Measurements from ENCODE around the gene B3GALT5. TPM values are rescaled to one million over a fixed set of nuclear protein-coding genes. Genes with fewer than 3 reads are reported as not detected.

B3GALT5 gene
- total and polyA plus RNA-seq, 2 of the 4 experiments (the other 2 are of a cell fraction) = 0.05 to 0.18 TPM

GRCh38 chr21:39581414-39581813 lies 31.3 kb upstream of the B3GALT5 start:
- Histone ChIP-seq H2BK15ac (ENCODE audit: low read depth, low read length) (no peak overlapping the region), H2AK5ac (ENCODE audit: low read depth, low read length) (no peak overlapping the region), H3K36me3 (ENCODE audit: control insufficient read depth, insufficient read depth, low read length) (no peaks in the 10 kb centered on the region), H3K14ac (replicated peaks; ENCODE audit: low read depth, low read length) (no peak overlapping the region), H3K18ac (ENCODE audit: low read depth, low read length) (no peak overlapping the region), H3K79me1 (ENCODE audit: low read depth in 1 of 2, low read length in 2 of 2) (no peaks in the 10 kb centered on the region), H3K4me3 (ENCODE audit: insufficient read depth, low read depth, low read length) (no peak overlapping the region), H3K4me2 (ENCODE audit: low read depth, low read length) (no peak overlapping the region), H2AK9ac (replicated peaks; ENCODE audit: low read depth, low read length, poor library complexity) (no peak overlapping the region), H3K9me1 (ENCODE audit: insufficient read depth, low read length) (no peaks in the 10 kb centered on the region), H2BK120ac (ENCODE audit: low read depth, low read length) (no peak overlapping the region), H2BK5ac (ENCODE audit: low read depth, low read length, poor library complexity, severe bottlenecking) (no peak overlapping the region), H4K5ac (ENCODE audit: low read depth, low read length) (no peak overlapping the region), H3K56ac (ENCODE audit: extremely low read depth, insufficient read depth, low read length) (no peak overlapping the region), H3K27ac (ENCODE audit: insufficient read depth, low read length) (no peak overlapping the region), H3K23ac (ENCODE audit: low read depth, low read length) (no peak overlapping the region), H3K4me1 (ENCODE audit: control insufficient read depth, insufficient read depth, low read length) (no peaks in the 10 kb centered on the region), H3K9ac (ENCODE audit: low read depth, low read length) (no peak overlapping the region), H3K4ac (ENCODE audit: low read depth, low read length) (no peak overlapping the region), H3K9me3 (ENCODE audit: control insufficient read depth, insufficient read depth, low read length) (no peaks in the 10 kb centered on the region), H4K91ac (ENCODE audit: insufficient read depth, low read depth, low read length) (no peak overlapping the region), H3K27me3 (ENCODE audit: control insufficient read depth, insufficient read depth, low read length) (no peaks in the 10 kb centered on the region), H2BK20ac (ENCODE audit: low read depth, low read length) (no peak overlapping the region), H4K20me1 (ENCODE audit: insufficient read depth, low read length) (no peaks in the 10 kb centered on the region), H2AFZ (replicated peaks; ENCODE audit: low read length, poor library complexity) (no peak overlapping the region), H4K8ac (ENCODE audit: low read depth in 2 of 2, low read length in 2 of 2) (no peak overlapping the region)
- POLR2A ChIA-PET (ENCODE audit: unreplicated experiment) = no interaction called here
- BruUV-seq (replicated peaks) = no TSS peak
- dilution Hi-C loops (cut with HindIII; ENCODE audit: low sequenced_read_pairs, unreplicated experiment) (no loop called here), intact Hi-C loops (cut with micrococcal nuclease) (no loop called here), in situ Hi-C loops (cut with MboI; ENCODE audit: low sequenced_read_pairs) (no loop called here)
- DNase-seq (no peak), ATAC-seq (ENCODE audit: low read depth) (no peak)
- no CpG with 5 or more reads among the region's 3 CpGs for WGBS, 2 experiments (ENCODE audit: extremely low coverage in 2 of 2, insufficient read length in 1 of 2)
- CTCF ChIA-PET = interaction anchor here (0.6 kb wide), 1 partner anchor 18 kb away, joined by 3 read pairs; no protein-coding TSS in a partner anchor
- TF ChIP-seq USF2 (IDR thresholded peaks at IDR 0.05; ENCODE audit: low read depth, low read length) = no peak
- TF ChIP-seq RCOR1 (IDR thresholded peaks at IDR 0.05; ENCODE audit: insufficient replicate concordance, low read length) = no peak
- TF ChIP-seq CEBPB (IDR thresholded peaks at IDR 0.05; ENCODE audit: low read depth, low read length) = no peak
- TF ChIP-seq SMC3 (IDR thresholded peaks at IDR 0.05; ENCODE audit: low read depth, low read length) = no peak
- TF ChIP-seq MXI1 (IDR thresholded peaks at IDR 0.05; ENCODE audit: borderline replicate concordance, low read depth, low read length) = no peak
- TF ChIP-seq ELK1 (IDR thresholded peaks at IDR 0.05; ENCODE audit: borderline replicate concordance, low read depth, low read length) = no peak
- no peak for TF ChIP-seq CHD1 (IDR thresholded peaks at IDR 0.05; ENCODE audit: low read depth, low read length)
- TF ChIP-seq RAD21 (IDR thresholded peaks at IDR 0.05; ENCODE audit: low read length) = no peak
- no peak for TF ChIP-seq POLR2A (IDR thresholded peaks at IDR 0.05; ENCODE audit: low read depth, low read length)
- no peak for TF ChIP-seq NFE2L2 (IDR thresholded peaks at IDR 0.05; ENCODE audit: low read depth, low read length)
- no peak for TF ChIP-seq MAFK (IDR thresholded peaks at IDR 0.05; ENCODE audit: low read depth, low read length)
- TF ChIP-seq BHLHE40 (IDR thresholded peaks at IDR 0.05; ENCODE audit: low read depth, low read length) = no peak
